GM21619 (cell line): Measurements from ENCODE around the gene ADCY5.

Experiments used
- ATAC-seq: cut with Tn5 transposase; IDR thresholded peaks from one replicate; pipeline ENCODE4 v1.9.1; 2021; ENCODE audit not compliant: unreplicated experiment

Gene ADCY5

DNA sequence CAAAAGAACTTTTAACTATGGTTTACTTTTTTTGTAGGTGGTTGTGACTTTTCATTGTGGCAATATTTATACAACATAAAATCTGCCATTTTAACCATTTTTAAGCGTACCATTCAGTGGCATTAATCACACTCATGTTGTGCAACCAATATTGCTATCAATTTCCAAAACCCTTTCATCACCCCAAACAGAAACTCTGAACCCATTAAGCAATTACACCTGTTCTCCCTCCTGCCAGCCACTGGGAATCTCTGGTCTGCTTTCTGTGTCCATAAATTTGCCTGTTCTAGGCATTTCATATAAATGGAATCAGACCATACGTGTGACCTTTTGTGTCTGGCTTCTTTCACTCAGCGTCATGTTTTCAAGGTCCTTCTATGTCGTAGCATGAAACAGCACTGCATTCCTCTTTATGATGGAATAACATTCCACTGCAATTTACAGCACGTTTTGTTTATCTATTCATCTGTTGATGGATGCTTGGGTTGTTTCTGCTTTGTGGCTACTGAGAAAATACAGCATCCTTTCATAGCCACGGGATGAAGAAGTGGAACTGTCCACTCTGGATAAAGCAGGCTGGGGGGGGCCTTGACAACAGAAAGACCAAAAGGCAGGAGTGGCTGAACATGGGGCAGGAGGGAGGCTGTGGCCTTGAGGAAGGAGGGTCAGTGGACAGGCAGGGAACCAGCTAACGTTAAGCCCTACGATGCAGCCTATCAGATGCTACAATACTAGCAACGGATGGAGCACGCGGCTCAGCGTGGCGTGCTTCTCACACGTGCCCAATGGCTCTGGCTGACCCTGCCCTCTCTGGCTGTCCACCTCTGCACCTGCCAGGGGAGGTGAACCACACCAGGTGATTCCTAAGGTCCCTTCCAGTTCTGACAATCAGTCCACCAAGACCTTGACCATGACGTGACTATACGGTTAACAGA is 136.3 kb downstream of the ADCY5 start:
- ATAC-seq: no peak

DNA sequence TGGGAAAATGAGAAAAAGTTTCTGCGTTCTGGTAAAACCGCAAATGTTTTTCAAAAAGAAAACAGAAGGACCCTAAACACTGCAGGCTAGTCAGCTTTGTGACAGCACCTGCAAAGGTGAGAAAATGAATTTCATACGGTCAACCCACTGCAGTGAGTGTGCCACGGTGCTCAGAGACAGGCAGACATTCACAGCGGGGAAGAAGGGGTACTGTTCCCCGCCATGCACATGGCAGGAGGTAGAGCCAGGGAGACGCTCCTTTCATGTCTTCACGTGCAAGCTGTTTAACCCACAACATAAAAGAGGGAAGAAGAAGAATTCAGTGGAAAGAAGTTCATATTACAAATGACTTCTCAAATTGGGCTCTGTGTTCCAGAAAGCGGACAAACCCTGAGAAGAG is 137.7 kb downstream of the ADCY5 start:
- ATAC-seq: no peak

DNA sequence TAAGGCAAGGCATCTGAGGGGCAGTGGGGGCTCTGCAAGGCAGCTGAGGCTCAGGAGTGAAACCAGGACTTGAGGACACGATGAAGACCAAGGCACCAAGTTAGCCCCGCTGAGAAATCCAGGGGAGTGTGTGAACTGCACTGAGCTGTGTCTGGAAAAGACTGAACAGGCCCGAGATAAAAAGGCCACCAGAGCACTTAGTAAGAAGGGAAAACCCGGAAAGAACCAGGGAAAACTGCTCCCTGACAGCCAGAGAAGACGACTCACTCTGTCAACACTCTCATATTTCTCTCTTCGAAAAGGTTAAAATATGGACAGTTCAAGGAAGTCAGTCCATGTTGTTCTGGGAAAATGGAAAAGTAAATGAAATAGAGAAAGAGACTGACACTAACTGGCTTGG is 138.1 kb downstream of the ADCY5 start:
- ATAC-seq: no peak

DNA sequence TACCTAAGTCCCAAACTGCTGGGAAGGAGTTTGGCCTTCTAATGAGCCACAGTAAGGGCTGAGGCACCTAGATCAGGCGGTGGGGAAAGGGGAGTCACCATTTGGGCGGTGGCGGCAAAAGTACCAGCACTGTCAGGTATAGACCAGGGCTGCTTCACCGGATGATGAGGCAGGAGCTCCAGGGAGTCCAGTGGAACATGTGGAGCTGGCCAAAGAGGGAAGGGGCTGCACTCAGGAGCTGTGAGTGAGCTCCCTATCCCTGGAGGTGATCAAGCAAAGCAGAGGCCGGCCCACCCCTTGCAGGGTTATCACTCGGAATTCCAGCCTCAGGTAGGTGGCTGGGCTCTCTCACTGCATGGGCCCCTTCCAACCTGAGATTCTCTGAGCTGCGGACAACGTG is 138.7 kb downstream of the ADCY5 start:
- no peak for ATAC-seq

DNA sequence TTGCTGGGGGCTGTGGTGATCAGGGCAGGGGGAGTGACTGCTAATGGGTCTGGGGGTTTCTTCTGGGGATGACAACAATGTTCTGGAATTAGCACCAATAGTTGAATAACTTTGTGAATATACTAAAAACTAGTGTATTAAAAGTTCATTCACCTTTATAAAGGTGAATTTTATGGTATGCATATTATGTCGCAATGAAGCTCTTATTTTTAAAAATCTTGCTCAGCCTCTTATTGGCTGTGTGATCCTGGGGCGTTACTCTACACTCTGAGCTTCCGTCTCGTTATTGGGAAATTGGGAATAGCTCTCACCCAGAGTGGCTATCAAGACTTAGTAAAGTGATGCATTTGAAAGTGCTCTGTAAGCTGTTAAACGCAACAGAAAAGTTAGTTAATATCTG is 141.8 kb downstream of the ADCY5 start:
- no peak for ATAC-seq

DNA sequence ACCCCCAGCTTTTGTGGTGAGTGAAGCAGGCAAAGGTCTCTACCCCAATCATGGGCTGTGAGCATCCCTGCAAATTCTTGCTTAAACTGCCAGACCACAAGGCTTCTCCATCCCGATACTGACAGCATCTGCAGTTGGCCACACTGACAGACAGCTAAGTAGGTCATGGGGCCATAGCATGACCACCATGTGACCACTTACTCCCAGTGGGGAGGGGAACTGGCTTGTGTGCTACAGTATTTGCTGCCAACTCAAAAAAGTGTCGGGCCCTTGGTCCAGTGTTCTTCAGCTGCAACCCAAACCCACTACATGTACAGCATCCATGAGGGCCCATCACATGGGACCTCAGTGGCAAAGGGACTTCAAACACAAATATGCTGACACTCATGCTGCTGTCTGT is 143.7 kb downstream of the ADCY5 start:
- ATAC-seq: no peak

DNA sequence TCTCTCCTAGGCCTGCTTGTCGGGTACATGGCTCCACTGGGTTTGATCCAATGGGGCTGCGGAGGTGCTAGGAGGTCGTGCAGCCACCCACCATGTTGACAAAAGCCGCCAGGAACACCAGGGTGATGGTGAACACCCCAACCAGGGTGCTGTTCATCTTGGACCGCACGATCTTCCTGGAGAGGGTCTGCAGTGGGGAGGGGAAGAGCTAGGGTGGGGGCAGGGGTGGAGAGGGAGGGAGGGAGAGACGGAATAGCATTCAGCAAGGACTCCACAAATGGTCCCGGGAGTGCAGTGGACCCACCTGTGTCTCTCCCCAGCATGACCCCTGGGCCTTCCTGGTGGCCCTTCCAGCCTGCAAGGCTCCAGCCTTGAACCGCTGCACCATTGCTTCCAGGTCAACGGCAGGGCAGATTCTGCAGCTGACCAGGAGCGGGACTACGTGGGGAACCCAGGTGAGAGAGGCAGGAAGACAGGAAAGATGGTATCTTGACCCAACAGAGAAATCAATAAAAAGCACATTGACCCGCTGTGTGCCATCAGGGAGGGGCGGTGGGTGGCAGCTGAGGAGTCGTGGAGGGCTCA is 144.8 kb downstream of the ADCY5 start:
- ATAC-seq: no peak

DNA sequence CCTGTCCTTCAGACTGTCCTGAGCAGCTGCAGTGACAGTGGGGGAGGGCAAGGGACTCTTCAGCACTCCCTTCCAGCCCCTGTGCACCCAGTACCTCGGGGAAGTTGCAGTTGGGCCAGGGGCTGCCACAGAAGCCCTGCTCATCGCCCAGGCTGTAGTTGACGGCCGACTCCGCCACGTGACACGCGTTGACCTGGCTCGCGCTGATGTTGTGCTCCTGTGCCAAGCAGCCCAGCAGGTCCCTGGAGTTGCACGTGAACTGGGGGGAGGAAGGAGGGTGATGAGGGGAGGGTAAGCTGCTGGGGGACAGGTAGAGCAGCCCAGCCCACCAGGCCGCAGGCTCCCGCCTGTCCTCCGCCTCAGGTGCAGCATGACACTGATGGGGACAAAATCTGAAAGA is 145.9 kb downstream of the ADCY5 start:
- ATAC-seq: no peak

DNA sequence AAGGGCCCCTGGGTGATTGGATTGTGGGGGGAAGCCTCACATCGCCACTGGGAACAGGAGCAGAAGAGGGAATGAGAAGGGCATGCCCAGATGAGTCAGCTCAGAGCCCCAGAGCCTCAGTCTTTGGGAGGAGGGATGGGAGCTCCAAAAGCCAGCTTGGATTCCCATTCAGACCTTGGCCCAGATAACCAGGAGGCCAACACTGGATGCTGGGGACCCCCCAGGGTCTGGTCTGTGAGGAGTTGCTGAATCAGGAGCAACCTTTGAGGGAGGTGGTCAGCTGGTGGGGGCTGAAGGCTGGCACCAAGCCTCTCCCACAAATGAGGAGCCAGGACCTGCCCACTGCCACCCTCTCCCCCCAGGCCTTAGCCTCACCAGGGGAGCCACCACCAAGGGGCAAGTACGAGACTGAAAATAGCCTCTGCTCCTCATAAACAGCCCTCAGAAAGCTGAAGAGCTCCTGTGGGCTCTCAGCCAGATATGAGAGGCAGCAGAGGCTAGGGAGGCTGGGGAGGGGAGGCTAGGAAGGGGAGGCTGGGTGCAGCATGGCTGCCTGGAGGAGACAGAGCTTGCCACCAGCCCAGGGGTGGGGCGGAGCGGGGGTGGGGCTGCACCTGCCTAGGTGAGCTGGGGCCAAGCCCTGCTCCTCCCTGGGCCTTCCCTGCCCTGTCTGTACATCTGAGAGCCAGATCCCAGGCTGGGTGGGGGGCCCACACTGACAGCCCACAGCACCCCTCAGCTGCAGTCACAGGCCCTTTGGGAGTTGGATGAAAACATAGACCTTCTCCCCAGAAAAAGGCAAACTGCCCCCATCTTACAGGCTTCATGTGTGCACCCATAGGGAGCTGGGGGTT is 147.3 kb downstream of the ADCY5 start:
- no peak for ATAC-seq

DNA sequence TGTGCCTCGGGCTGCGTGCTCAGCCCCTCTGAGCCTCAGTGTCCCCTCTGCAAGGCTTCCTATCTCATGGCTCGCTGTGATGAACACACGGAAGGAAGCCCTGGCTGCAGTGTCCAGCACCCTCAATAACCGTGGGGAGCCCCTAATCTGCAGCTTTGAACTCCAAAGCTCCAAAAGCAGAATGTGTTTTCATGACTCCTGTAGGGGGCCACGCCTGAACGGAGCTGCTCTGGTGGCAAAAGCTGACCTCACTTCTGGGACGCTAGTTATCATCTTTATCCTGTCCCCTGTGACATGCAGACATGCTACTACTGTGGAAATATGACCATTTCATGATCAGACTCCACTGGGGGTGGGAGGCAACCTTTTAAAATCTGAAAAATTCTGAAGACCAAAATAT is 148.3 kb downstream of the ADCY5 start:
- no peak for ATAC-seq

DNA sequence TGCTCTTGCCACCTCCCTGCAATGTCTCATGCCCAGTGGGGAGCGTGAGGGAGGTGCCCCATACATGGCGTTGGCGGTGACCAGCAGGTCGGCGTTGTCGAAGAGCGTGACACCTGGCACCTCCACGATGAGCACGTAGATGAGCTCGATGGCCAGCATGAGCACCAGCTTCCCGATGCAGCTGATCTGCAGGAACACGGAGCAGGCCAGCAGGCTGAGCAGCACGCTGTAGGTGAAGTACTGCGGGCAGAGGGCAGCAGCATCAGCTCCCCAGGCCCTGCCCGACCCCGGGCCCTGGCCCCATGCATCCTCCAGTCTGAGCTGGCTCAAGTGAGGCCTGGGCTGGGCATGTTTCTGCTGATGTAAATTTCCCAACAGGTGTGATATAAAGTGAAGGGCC is 148.8 kb downstream of the ADCY5 start:
- no peak for ATAC-seq

DNA sequence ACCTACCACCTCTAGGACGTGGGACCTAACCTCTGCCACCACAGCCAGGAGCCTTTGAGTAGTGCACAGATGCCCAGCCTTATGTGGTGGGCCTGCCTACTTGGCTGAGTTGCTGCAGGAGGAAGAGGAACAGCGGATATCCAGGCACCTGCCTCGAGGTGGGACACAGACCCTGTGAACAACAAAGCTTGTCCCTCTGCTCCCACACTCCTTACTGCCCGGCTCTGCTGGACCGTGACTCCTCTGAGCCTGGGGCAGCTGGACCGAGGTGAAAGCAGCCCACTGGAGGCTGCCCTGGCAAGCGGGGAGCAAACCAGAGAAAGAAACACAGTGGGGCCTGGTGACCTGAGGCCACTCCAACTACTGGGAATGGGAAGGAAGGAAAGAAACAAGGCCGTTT is 149.3 kb downstream of the ADCY5 start:
- no peak for ATAC-seq

DNA sequence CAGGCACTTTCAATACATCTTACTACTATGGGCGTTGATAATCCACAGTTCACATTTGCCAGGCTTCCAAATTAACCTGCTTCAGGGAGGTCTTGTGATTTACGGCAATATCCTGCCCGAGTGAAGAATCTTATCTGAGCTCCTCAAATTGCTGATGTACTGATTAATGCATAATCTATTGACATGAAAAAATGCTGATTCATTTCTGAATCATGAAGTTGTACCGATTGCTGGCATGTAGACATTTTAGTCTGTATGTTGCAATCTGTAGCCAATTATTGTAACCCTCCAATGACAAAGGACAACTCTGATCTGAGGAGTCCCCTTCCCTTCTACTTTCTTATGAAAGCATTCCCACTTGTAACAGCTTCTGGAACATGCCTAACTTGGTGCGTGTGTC is 150.0 kb downstream of the ADCY5 start:
- no peak for ATAC-seq

DNA sequence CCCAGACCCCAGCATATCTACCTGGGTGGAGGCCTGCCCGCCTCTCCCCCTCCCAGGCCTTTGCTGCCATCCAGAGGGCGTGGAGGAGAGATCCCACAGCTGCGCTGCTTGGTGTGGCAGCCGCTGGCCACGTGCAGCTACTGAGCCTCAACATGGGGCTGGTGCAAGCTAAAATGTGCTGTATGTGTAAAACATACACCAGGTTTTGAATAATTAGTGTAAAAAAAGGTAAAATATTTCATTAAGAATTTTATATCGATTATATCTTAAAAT is 151.3 kb downstream of the ADCY5 start:
- ATAC-seq: no peak

DNA sequence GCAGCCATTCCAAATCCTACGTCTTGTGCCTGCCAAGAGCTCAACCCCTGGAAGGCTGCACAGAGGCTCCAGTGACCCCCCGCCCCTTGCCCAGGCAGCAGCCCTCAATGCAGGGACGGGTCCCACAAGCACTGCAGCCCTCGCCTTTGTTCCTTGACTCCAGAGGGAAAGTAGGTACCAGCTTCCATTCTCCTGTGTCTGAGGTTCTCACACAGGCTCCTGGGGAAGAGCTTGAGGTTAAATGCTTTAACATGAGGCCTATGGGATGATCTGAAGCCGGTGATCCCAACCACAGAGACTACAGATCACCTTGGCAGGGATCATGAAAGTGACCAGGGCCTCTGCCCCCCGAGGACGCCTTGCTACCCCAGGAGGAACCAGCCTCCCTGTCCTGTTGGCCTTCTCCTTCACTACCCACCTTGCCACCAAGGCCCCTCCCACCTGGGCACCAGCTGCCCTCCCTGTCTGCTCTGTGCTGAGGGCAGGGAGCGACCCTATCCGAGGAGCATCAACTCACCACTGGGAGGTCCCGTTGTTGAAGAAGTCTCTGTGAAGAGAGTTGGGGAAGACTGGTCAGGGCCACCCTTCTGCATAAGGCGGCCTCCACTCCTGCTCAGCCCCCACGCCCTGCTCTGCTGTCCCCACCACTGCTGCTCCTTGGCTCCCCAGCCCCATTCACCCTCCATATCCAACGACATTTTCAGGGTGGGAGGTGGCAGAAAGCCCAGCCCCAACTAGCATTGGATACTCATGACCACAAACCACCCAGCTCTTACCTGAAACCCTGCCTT is 151.9 kb downstream of the ADCY5 start:
- no peak for ATAC-seq

DNA sequence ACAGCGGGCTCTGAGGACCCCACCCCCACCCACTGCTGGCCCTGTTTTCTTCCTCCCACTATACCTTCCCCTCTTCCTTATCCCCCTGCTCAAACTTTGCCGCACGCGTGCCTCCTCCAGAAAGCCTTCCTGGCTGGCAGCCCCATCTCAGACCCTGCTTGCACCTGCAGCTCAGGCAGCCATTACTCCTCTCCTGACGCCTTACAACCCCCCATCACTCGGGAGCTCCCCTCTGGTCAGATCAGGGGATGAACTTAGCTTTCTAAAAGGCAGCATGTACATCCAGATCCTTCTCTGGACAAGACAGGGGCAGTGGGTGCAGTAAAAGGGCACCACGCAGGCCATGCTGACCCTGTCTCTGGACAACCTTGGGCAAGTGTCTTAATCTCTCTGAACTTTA is 152.6 kb downstream of the ADCY5 start:
- no peak for ATAC-seq

DNA sequence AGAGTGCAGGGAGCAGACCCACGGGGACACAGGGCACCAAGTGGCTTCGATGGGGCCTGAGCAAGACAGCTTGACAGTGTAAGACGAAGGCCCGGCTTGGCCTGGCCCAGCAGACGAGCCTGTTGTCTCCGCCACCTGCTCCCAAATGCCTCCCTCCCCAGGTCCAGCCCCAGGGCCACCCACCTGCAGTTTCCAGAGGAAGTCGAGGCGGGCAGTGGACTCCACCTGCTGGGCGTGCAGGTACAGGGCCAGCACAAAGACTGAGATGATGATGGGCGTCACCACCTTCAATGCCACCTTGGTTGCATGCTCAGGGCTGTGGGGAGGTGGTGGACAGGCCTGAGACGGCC is 153.0 kb downstream of the ADCY5 start:
- no peak for ATAC-seq

DNA sequence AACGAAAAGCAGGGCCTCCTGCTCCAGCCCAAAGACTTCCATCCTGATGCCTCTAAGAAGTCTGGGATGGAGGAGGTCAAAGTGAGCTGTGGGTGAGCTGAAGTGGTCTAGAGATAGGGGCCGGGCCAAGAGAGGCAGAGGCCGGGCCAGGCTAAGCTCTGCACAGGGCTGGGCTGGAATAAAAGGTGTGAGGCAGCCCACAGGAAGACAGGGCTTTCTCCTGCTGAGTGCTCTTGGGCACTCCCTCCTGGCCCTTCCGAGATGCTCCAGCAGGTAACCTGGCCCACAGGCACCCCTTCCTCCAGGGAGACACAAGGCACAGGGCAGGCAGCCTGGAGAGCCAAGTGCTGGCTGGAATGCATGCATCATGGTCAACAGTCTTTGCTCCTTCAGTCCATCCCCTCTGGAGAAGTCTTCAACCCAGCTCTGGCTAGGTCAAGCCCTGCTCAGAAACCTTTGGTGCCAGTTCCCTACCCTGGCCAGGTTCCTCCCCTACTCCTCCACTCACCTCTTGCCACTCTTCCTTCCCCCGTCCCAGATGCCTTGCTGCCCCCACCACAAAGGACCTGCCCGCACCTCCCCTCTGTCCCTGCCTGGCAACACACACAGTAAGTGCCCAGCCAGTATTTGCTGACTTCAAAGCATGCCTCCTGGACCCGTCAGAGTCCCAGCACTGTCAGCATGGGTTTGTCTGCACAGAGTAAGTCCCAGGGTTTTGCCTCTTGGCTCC is 153.6 kb downstream of the ADCY5 start:
- no peak for ATAC-seq

DNA sequence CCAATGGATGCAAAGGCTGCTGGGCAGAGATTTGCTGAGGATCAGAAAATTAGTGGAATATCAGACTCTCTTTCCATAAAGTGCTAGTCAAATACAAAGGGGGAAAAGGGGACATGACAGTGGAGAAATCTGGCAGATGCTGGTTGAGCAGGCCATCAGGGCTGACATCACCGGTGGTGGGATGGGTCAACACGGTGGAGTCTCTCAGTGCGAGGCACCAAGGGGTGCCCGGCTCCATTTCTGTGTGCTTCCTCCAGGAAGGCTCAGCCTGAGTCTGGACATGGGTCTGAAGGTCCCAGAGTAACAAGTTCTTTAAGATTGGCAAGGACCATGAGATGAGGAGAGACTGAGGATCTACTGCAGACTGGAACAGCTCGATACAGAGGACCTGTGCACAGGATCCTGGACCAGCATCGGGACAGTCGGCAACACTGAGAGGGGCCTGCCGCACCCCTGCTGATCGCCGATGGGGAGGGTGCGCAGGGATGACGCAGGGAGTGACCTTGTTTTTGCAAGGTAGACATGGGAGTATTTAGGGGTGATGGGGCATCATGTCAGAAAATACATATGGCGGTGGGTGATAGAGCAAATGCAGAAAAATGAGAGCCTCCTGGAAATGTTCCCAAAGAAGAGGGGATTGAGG is 154.5 kb downstream of the ADCY5 start:
- no peak for ATAC-seq
